Fibroblast of lung (primary cell): Measurements from ENCODE around the gene NDUFA6. TPM values are rescaled to one million over a fixed set of nuclear protein-coding genes. Genes with fewer than 3 reads are reported as not detected.

Experiments
- DNase-seq, 2 donors: peaks; one replicate each; pipeline versions ENCODE4 v3.0.0 to v3.0.0-alpha.2; 2010; ENCODE audit warnings: low read depth in 2 of 2
- H2AFZ ChIP-seq: 2 replicates; pipeline ENCODE4 v1.5.1; 2012; ENCODE audit warnings: low read length, control low read depth, inconsistent platforms
- H3K27ac ChIP-seq: 2 replicates; pipeline ENCODE4 v1.5.1; 2011; ENCODE audit warnings: low read length, control low read depth; ENCODE audit not compliant: insufficient read depth
- H3K27me3 ChIP-seq: 2 replicates; pipeline ENCODE4 v1.5.1; 2011; ENCODE audit warnings: mild to moderate bottlenecking, low read length; ENCODE audit not compliant: control insufficient read depth, insufficient read depth
- H3K36me3 ChIP-seq: 2 replicates; pipeline ENCODE4 v1.5.1; 2011; ENCODE audit warnings: low read length; ENCODE audit not compliant: control insufficient read depth, insufficient read depth
- H3K4me1 ChIP-seq: 2 replicates; pipeline ENCODE4 v1.5.1; 2011; ENCODE audit warnings: low read length; ENCODE audit not compliant: control insufficient read depth, insufficient read depth; ENCODE audit errors: extremely low read depth
- H3K4me2 ChIP-seq: 2 replicates; pipeline ENCODE4 v1.5.1; 2011; ENCODE audit warnings: low read length, control low read depth; ENCODE audit not compliant: insufficient read depth; ENCODE audit errors: extremely low read depth
- H3K4me3 ChIP-seq, 4 experiments: fragments of 200-600 bp in 1 of 4; sonication (generic) in 1 of 4; replicated peaks in 1 of 4; 2 replicates each; pipeline ENCODE4 v1.5.1; 2011 to 2016; ENCODE audit warnings: low read length in 4 of 4, low read depth in 3 of 4, mild to moderate bottlenecking in 3 of 4, control low read depth in 2 of 4, inconsistent platforms in 1 of 4, mixed read lengths in 1 of 4; ENCODE audit not compliant: insufficient read depth in 1 of 4; ENCODE audit errors: control extremely low read depth in 1 of 4
- H3K79me2 ChIP-seq: 2 replicates; pipeline ENCODE4 v1.5.1; 2012; ENCODE audit warnings: mild to moderate bottlenecking, low read length, inconsistent platforms; ENCODE audit not compliant: control insufficient read depth, insufficient read depth
- H3K9ac ChIP-seq: 2 replicates; pipeline ENCODE4 v1.5.1; 2011; ENCODE audit warnings: mild to moderate bottlenecking, low read length, control low read depth; ENCODE audit not compliant: insufficient read depth
- H3K9me3 ChIP-seq: 2 replicates; pipeline ENCODE4 v1.5.1; 2012; ENCODE audit warnings: low read depth, low read length; ENCODE audit not compliant: control insufficient read depth, insufficient read depth
- H4K20me1 ChIP-seq: 2 replicates; pipeline ENCODE4 v1.5.1; 2011; ENCODE audit warnings: low read length; ENCODE audit not compliant: control insufficient read depth, insufficient read depth; ENCODE audit errors: extremely low read depth
- EZH2 ChIP-seq: IDR thresholded peaks from 2 replicates; pipeline ENCODE4 v1.5.1; 2012; ENCODE audit warnings: low read length, control low read depth, mild to moderate bottlenecking; ENCODE audit errors: missing control alignments
- polyA plus RNA-seq, 2 donors: library from polyadenylated mRNA; depleted of rRNA in 1 of 2; stranded (reverse) in 1 of 2; unstranded in 1 of 2; fragments of >200 nt; gene quantifications; 2 replicates each; pipeline ENCODE4 v1.2.1, GENCODE V29; 2011 to 2012; ENCODE audit warnings: missing spikeins in 1 of 2
- total RNA-seq: library from RNA; depleted of rRNA; stranded (reverse); fragments of >200 nt; gene quantifications from 2 replicates; pipeline ENCODE4 v1.2.1, GENCODE V29; 2014
- TF ChIP-seq, protein P1 (sequence below), 2 donors: IDR thresholded peaks in 1 of 2; conservative IDR thresholded peaks in 1 of 2; 1 replicate in 1 of 2; 2 replicates in 1 of 2; pipeline ENCODE4 v1.5.1; 2011 to 2012; ENCODE audit warnings: low read length in 2 of 2, control low read depth in 1 of 2, inconsistent platforms in 1 of 2, low read depth in 1 of 2, mild to moderate bottlenecking in 1 of 2

Gene NDUFA6
- total and polyA plus RNA-seq, 2 donors (not counting 1 experiment from before 2014, with no cell fraction given) = 68.5 to 87.8 TPM

DNA sequence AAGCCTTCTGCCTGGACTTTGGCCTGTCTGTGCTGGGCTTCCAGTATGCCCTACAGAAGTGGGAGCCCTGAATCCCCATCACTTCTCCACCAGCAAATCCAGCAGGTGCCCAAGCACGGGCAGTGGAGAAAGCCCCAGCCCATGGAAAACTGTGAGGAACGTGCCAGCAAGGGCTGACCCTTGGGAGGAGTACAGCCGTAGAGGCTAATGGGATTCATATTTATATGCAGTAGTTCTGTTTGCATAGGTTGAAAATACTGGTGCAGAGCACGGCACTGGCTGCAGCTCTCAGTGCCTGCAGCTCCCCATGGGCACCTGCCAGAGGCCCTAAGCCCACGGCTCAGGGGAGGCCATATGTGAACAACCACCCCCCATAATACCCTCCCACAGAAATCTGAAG, 30.1 kb downstream of the NDUFA6 start:
- TF ChIP-seq EZH2 = no peak
- TF ChIP-seq, protein P1, sequence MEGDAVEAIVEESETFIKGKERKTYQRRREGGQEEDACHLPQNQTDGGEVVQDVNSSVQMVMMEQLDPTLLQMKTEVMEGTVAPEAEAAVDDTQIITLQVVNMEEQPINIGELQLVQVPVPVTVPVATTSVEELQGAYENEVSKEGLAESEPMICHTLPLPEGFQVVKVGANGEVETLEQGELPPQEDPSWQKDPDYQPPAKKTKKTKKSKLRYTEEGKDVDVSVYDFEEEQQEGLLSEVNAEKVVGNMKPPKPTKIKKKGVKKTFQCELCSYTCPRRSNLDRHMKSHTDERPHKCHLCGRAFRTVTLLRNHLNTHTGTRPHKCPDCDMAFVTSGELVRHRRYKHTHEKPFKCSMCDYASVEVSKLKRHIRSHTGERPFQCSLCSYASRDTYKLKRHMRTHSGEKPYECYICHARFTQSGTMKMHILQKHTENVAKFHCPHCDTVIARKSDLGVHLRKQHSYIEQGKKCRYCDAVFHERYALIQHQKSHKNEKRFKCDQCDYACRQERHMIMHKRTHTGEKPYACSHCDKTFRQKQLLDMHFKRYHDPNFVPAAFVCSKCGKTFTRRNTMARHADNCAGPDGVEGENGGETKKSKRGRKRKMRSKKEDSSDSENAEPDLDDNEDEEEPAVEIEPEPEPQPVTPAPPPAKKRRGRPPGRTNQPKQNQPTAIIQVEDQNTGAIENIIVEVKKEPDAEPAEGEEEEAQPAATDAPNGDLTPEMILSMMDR (conservative IDR thresholded peaks at IDR 0.05 in 1 of 2, IDR thresholded peaks at IDR 0.05 in 1 of 2; ENCODE audit: low read depth in 1 of 2, low read length in 2 of 2) = no peak
- peaks cover 12% of the 10 kb centered on the region for H3K36me3 ChIP-seq
- no peak overlapping the region for H2AFZ ChIP-seq
- H3K9me3 ChIP-seq = no peaks in the 10 kb centered on the region
- no peak overlapping the region for H3K4me2 ChIP-seq
- no peaks in the 10 kb centered on the region for H3K4me1 ChIP-seq
- no peak for DNase-seq
- H3K27me3 ChIP-seq = no peaks in the 10 kb centered on the region
- no peak overlapping the region for H3K27ac ChIP-seq
- H3K9ac ChIP-seq = no peak overlapping the region
- H4K20me1 ChIP-seq = no peaks in the 10 kb centered on the region
- no peaks in the 10 kb centered on the region for H3K79me2 ChIP-seq
- no peak overlapping the region for H3K4me3 ChIP-seq

DNA sequence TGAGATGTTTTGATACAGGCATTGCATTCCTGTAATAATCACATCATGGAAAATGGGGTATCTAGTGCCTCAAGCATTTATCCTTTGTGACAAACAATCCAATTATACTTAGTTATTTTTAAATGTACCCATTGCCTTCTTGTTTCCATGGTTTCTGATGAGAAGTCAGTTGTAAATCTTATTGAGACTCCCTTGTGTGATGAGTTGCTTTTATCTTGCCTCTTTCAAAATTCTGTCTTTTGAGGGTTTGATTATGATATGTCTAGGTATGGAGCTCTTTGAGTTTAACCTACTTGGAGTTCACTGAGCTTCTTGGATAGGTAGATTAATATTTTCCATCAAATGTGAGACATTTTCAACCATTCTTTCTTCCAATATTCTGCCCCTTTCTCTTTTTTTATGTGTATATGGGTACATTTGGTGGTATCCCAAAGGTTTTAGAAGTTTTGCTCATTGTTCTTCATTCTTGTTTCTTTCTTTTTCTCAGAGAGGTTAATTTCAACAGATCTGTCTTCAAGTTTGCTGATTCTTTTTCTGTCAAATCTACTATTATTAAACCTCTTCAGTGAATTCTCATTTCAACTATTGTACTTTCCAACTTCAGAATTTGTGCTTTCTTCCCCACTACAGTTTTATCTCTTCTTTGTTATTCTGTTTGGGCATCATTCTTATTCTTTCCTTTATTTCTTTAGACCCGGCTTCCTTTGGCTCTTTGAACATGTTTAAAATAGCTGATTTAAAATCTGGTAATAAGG, 33.6 kb downstream of the NDUFA6 start:
- Histone ChIP-seq H3K4me2 (no peak overlapping the region), H3K9ac (no peak overlapping the region), H3K27ac (no peak overlapping the region), H4K20me1 (no peaks in the 10 kb centered on the region), H2AFZ (no peak overlapping the region), H3K27me3 (no peaks in the 10 kb centered on the region), H3K4me1 (no peaks in the 10 kb centered on the region), H3K79me2 (no peaks in the 10 kb centered on the region), H3K9me3 (no peaks in the 10 kb centered on the region), H3K36me3 (peaks cover 6% of the 10 kb centered on the region), H3K4me3 (no peak overlapping the region)
- DNase-seq = no peak
- no peak for TF ChIP-seq EZH2
- TF ChIP-seq, protein P1 (conservative IDR thresholded peaks at IDR 0.05 in 1 of 2, IDR thresholded peaks at IDR 0.05 in 1 of 2; ENCODE audit: low read depth in 1 of 2, low read length in 2 of 2) = no peak

DNA sequence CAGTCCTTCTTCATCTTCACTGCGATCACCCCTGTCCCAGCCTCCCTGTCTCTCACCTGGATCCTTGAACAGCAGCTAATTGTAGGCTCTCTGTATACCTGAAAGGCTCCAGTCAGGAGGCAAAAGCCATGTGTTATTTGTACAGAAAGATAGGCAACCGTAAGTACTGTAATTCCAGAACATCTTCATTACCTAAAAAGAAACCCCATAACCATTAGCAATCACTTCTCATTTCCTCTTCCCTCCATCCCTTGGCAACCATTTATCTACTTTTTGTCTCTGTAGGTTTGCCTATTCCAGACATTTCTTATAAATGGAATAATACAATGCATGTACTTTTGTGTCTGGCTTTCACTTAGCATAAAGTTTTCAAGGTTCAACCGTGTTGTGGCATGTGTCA, 37.8 kb downstream of the NDUFA6 start:
- DNase-seq = no peak
- Histone ChIP-seq H4K20me1 (no peaks in the 10 kb centered on the region), H3K27ac (no peak overlapping the region), H3K4me3 (no peak overlapping the region), H3K79me2 (no peaks in the 10 kb centered on the region), H3K27me3 (no peaks in the 10 kb centered on the region), H3K4me1 (no peaks in the 10 kb centered on the region), H3K36me3 (no peaks in the 10 kb centered on the region), H3K4me2 (no peak overlapping the region), H3K9ac (no peak overlapping the region), H2AFZ (no peak overlapping the region), H3K9me3 (no peaks in the 10 kb centered on the region)
- TF ChIP-seq EZH2 = no peak
- TF ChIP-seq, protein P1 (conservative IDR thresholded peaks at IDR 0.05 in 1 of 2, IDR thresholded peaks at IDR 0.05 in 1 of 2; ENCODE audit: low read depth in 1 of 2, low read length in 2 of 2) = no peak
